Neural cell (in vitro differentiated cells): ENCODE data around the gene RAI1.

Source experiments
- CTCF ChIP-seq: fragments of 450-650 bp; IDR thresholded peaks from 2 replicates; pipeline ENCODE4 v1.5.1; 2014; ENCODE audit warnings: antibody characterized with exemption, mild to moderate bottlenecking, moderate library complexity; ENCODE audit not compliant: poor library complexity, severe bottlenecking
- EP300 ChIP-seq: fragments of 450-650 bp; conservative IDR thresholded peaks from 2 replicates; pipeline ENCODE4 v1.6.1; 2014; ENCODE audit warnings: antibody characterized with exemption, mild to moderate bottlenecking, moderate library complexity; ENCODE audit not compliant: poor library complexity, severe bottlenecking
- POLR2AphosphoS5 ChIP-seq: IDR thresholded peaks from 2 replicates; pipeline ENCODE4 v1.6.1; 2012
- REST ChIP-seq: IDR thresholded peaks from 2 replicates; pipeline ENCODE4 v1.6.1; 2012; ENCODE audit warnings: borderline replicate concordance

GRCh38 chr17:17839791-17840707 is 158.8 kb downstream of the RAI1 start:
- TF ChIP-seq POLR2AphosphoS5: no peak
- no peak for TF ChIP-seq EP300
- no peak for TF ChIP-seq REST
- no peak for TF ChIP-seq CTCF
